GM12872 (cell line): ENCODE measurements around the gene TNFAIP1.

Source experiments
- CTCF ChIP-seq: IDR thresholded peaks from 3 replicates; pipeline ENCODE4 v1.5.1; 2011; ENCODE audit warnings: low read depth, mild to moderate bottlenecking, low read length, moderate library complexity; ENCODE audit not compliant: insufficient read depth

The TNFAIP1 gene

GRCh38 chr17:28344011-28344410 lies 8.4 kb downstream of the TNFAIP1 start:
- TF ChIP-seq CTCF = no peak

GRCh38 chr17:28344435-28344901 lies 8.9 kb downstream of the TNFAIP1 start:
- no peak for TF ChIP-seq CTCF

- TF ChIP-seq CTCF = no peak
Observed at GRCh38 chr17:28345419-28346198, 10.0 kb downstream of the TNFAIP1 start.

GRCh38 chr17:28346199-28346580 lies 10.6 kb downstream of the TNFAIP1 start:
- TF ChIP-seq CTCF = no peak

- 0 out of 3 replicates have a peak, but pooled peaks have one; percentile 24 for TF ChIP-seq CTCF
Observed at GRCh38 chr17:28346746-28347246, 11.2 kb downstream of the TNFAIP1 start.

- TF ChIP-seq CTCF = no peak
Observed at GRCh38 chr17:28347261-28347891, 11.8 kb downstream of the TNFAIP1 start.

GRCh38 chr17:28348979-28349378 lies 13.4 kb downstream of the TNFAIP1 start:
- no peak for TF ChIP-seq CTCF
